ENCODE data around the gene ARID5B. TPM values are rescaled to one million over a fixed set of nuclear protein-coding genes. Genes with fewer than 3 reads are reported as not detected.

Gene ARID5B
- total RNA-seq, 1 donor from 2014 or later, result 29.8 TPM

DNA sequence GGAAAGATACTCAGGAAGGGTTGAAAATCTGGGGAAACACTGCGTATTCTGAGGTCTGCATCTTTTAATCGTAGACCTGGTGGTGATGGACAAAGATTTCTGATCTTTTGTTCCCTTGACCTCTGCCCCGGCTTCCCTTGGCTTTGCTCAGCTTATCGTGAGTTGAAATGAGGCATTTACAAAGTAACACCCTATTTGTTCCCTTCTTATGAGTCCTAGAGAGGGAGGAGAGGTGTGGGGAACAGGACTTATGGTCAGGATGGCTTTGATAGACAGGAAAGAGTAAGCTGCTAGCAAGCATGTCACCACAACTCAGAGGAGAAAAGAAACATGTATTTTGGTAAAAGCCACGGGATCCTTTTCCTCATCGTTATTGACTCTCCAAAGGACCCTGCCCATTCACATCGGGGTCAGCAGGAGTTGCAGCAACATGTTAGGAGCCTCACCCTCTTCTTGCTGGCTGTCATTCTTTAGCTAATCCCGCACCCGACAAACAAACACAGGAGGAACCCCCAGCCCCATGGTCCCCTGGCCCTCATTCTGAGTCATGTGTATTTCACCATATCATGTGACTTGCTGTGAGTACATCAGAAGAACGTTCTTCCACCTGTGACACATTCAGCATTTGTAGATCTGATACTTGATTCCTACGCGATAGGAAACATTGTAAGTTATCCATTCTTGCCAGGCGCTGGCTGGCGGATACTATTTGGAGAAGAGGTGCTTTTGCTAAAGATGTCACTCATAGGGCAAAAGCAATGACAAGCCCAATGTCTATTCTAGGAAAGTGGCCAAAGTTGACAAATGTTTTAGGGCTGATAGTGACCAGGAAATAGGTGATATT is 197.0 kb downstream of the ARID5B start:
- no peak overlapping the region for H3K4me3 ChIP-seq
- DNase-seq (no peak), ATAC-seq (no peak)
- H3K27ac ChIP-seq, result no peak overlapping the region
- H3K4me1 ChIP-seq, result peaks cover 34% of the 10 kb centered on the region
- H3K27me3 ChIP-seq (ENCODE audit: low read depth), result no peaks in the 10 kb centered on the region
- H3K9me3 ChIP-seq, result no peaks in the 10 kb centered on the region
- TF ChIP-seq CTCF (IDR thresholded peaks at IDR 0.05), result no peak
- H3K36me3 ChIP-seq, result no peaks in the 10 kb centered on the region
- intact Hi-C loops (cut with DNase I), result no loop called here

DNA sequence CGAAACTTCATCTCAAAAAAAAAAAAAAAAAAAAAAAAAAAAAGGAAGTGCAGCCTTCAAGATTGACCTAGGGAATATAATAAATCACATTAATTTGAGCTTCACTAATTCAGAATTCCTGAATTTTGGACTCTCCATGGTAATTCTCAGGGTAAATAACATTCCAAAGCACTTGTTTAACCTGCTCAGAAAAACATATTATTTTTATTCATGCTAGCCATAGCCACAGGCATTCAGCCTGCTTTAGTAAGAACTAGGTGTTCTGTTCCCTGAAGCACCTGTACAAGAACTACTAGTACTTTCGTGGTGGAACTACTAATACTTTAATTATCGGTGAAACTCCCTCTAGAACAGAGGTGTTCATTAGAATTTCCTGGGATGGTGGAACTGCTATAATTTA is 197.8 kb downstream of the ARID5B start:
- Histone ChIP-seq H3K4me3 (no peak overlapping the region), H3K27me3 (ENCODE audit: low read depth) (no peaks in the 10 kb centered on the region), H3K36me3 (no peaks in the 10 kb centered on the region), H3K27ac (no peak overlapping the region), H3K9me3 (no peaks in the 10 kb centered on the region), H3K4me1 (peaks cover 26% of the 10 kb centered on the region)
- ATAC-seq (no peak), DNase-seq (no peak)
- no peak for TF ChIP-seq CTCF (IDR thresholded peaks at IDR 0.05)
- intact Hi-C loops (cut with DNase I), result no loop called here

DNA sequence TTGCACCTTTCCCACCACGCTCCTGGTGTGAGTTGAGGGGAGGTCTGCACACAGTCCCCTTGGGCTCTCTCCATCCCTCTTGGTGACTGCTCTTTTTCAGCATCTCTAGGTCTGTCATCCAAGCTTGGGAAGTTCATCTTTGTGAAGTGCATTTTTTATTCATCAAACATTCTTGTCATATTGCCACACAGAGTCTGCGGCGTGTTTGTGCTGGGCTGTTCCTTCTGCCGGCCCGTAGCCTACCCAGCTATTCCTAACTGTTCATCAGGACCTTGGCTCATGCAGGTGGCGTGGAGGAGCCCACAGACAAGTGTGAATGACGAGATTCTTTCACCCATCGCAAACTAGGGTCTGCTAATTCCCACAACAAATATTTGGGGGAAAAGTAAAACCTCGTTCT is 202.4 kb downstream of the ARID5B start:
- ATAC-seq, result peak in 1 of 2 donors; percentile 12

GRCh38 chr10:62106929-62107519 is 205.5 kb downstream of the ARID5B start:
- Histone ChIP-seq H3K4me3 (no peak overlapping the region), H3K27ac (no peak overlapping the region), H3K27me3 (ENCODE audit: low read depth) (no peaks in the 10 kb centered on the region), H3K4me1 (peaks cover 24% of the 10 kb centered on the region), H3K9me3 (no peaks in the 10 kb centered on the region), H3K36me3 (no peaks in the 10 kb centered on the region)
- DNase-seq (no peak), ATAC-seq (no peak)
- intact Hi-C loops (cut with DNase I), result no loop called here
- no peak for TF ChIP-seq CTCF (IDR thresholded peaks at IDR 0.05)

More for the DNA sequence above, 202.4 kb downstream of the ARID5B start:
- no peak overlapping the region for H3K27ac ChIP-seq
- TF ChIP-seq CTCF (IDR thresholded peaks at IDR 0.05), result no peak
- intact Hi-C loops (cut with DNase I), result no loop called here
- H3K4me3 ChIP-seq, result no peak overlapping the region
- no peaks in the 10 kb centered on the region for H3K9me3 ChIP-seq
- peaks cover 6% of the 10 kb centered on the region for H3K4me1 ChIP-seq
- H3K36me3 ChIP-seq, result no peaks in the 10 kb centered on the region
- no peak for DNase-seq
- no peaks in the 10 kb centered on the region for H3K27me3 ChIP-seq (ENCODE audit: low read depth)

- no peaks in the 10 kb centered on the region for H3K36me3 ChIP-seq
- DNase-seq, result no peak
- no peak for TF ChIP-seq CTCF (IDR thresholded peaks at IDR 0.05)
- no peak for ATAC-seq
- peaks cover 24% of the 10 kb centered on the region for H3K4me1 ChIP-seq
- intact Hi-C loops (cut with DNase I), result no loop called here
- no peak overlapping the region for H3K27ac ChIP-seq
- no peaks in the 10 kb centered on the region for H3K27me3 ChIP-seq (ENCODE audit: low read depth)
- no peak overlapping the region for H3K4me3 ChIP-seq
- H3K9me3 ChIP-seq, result no peaks in the 10 kb centered on the region
Measured at GRCh38 chr10:62108759-62109586, 207.5 kb downstream of the ARID5B start.
